ENCODE results near the gene PLA2G4D.

PLA2G4D gene

GRCh38 chr15:42089942-42090341, 4.4 kb downstream of the PLA2G4D start:
- H3K36me3 ChIP-seq (ENCODE audit: insufficient read depth, low read length) = no peaks in the 10 kb centered on the region
- no peaks in the 10 kb centered on the region for H3K79me2 ChIP-seq (ENCODE audit: control insufficient read depth, insufficient read depth, low read length, unreplicated experiment)
- peaks cover 9% of the 10 kb centered on the region; the same call in 1 of the 2 replicates for H3K27me3 ChIP-seq (ENCODE audit: insufficient read depth, low read length)
- H3K4me1 ChIP-seq (ENCODE audit: control insufficient read depth, insufficient read depth, low read length, unreplicated experiment) = no peaks in the 10 kb centered on the region
- H3K27ac ChIP-seq (ENCODE audit: low read depth, low read length) = no peak overlapping the region
- no peak overlapping the region for H2AFZ ChIP-seq (ENCODE audit: low read length, unreplicated experiment)
- no peak overlapping the region for H3K4me3 ChIP-seq (ENCODE audit: low read depth, low read length)

GRCh38 chr15:42088801-42089640, 5.3 kb downstream of the PLA2G4D start:
- peaks cover 9% of the 10 kb centered on the region; the same call in 1 of the 2 replicates for H3K27me3 ChIP-seq (ENCODE audit: insufficient read depth, low read length)
- no peak overlapping the region for H2AFZ ChIP-seq (ENCODE audit: low read length, unreplicated experiment)
- H3K79me2 ChIP-seq (ENCODE audit: control insufficient read depth, insufficient read depth, low read length, unreplicated experiment) = no peaks in the 10 kb centered on the region
- H3K4me1 ChIP-seq (ENCODE audit: control insufficient read depth, insufficient read depth, low read length, unreplicated experiment) = no peaks in the 10 kb centered on the region
- no peak overlapping the region for H3K4me3 ChIP-seq (ENCODE audit: low read depth, low read length)
- no peak overlapping the region for H3K27ac ChIP-seq (ENCODE audit: low read depth, low read length)
- no peaks in the 10 kb centered on the region for H3K36me3 ChIP-seq (ENCODE audit: insufficient read depth, low read length)

DNA sequence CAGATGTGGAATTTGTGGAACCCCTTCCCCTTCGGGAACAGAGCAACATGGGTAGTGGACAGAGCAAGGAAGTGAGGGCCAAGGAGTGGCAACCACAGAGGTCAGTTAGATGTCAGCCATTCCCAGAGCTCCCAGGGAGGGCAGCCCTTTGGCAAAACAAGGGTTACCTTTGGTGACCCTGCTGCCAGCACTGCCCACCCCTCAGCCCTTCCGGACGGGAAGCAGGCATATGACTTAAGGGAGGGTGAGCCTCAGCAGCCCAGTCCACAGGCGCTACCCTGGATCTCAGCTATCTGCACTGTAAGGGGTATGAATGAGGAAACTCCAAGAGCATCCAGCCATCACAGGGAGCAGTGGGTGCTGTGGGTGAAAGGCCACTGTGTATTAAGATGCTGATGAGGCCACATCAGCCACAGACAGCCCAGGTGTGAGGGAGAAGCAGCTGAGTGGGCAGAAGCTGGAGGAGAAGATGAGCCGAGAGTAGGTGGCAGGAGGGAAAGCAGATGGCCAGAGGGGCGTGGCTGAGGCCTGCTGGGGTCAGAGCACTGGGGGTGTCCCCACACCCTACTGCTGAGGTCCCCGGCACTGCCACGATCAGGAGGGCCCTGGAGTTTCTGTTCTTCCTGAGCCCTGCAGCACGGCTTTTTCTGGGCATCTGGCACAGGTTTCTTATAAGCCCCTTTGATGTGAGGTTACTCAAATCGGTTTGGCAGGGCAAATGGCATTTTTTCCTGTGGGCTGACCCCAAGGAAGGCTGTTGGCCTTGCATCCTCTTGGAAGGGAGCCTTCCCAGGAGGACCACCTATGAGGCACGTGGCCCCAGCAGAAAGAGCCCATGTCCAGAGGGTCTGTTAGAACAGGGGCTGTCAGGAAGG, 6.2 kb downstream of the PLA2G4D start:
- Histone ChIP-seq H3K4me1 (ENCODE audit: control insufficient read depth, insufficient read depth, low read length, unreplicated experiment) (no peaks in the 10 kb centered on the region), H3K36me3 (ENCODE audit: insufficient read depth, low read length) (no peaks in the 10 kb centered on the region), H3K27ac (ENCODE audit: low read depth, low read length) (no peak overlapping the region), H3K79me2 (ENCODE audit: control insufficient read depth, insufficient read depth, low read length, unreplicated experiment) (no peaks in the 10 kb centered on the region), H3K4me3 (ENCODE audit: low read depth, low read length) (no peak overlapping the region), H2AFZ (ENCODE audit: low read length, unreplicated experiment) (no peak overlapping the region), H3K27me3 (ENCODE audit: insufficient read depth, low read length) (peaks cover 15% of the 10 kb centered on the region; the same call in 1 of the 2 replicates)

DNA sequence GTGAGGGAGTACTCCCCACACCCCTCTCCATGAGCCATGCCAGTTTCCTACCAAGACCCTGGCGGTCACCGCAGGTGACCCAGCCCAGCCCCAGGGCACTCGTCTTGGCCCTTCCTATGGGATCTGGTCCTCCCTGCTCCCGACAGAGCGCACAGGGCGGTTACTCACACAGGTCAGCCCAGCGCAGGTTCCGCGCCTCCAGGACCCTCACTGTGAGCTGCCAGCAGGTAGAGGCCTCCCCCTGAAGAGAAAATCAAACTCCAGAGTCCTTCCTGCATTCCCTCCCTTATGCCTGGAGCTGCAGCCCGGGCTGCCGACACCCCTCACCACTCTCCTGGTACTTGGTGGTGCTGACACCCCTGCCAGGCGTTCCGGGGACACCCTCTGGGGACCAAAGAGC, 6.9 kb downstream of the PLA2G4D start:
- H2AFZ ChIP-seq (ENCODE audit: low read length, unreplicated experiment) = no peak overlapping the region
- H3K4me1 ChIP-seq (ENCODE audit: control insufficient read depth, insufficient read depth, low read length, unreplicated experiment) = no peaks in the 10 kb centered on the region
- H3K79me2 ChIP-seq (ENCODE audit: control insufficient read depth, insufficient read depth, low read length, unreplicated experiment) = no peaks in the 10 kb centered on the region
- H3K36me3 ChIP-seq (ENCODE audit: insufficient read depth, low read length) = no peaks in the 10 kb centered on the region
- no peak overlapping the region for H3K27ac ChIP-seq (ENCODE audit: low read depth, low read length)
- peaks cover 15% of the 10 kb centered on the region; the same call in 1 of the 2 replicates for H3K27me3 ChIP-seq (ENCODE audit: insufficient read depth, low read length)
- H3K4me3 ChIP-seq (ENCODE audit: low read depth, low read length) = no peak overlapping the region

DNA sequence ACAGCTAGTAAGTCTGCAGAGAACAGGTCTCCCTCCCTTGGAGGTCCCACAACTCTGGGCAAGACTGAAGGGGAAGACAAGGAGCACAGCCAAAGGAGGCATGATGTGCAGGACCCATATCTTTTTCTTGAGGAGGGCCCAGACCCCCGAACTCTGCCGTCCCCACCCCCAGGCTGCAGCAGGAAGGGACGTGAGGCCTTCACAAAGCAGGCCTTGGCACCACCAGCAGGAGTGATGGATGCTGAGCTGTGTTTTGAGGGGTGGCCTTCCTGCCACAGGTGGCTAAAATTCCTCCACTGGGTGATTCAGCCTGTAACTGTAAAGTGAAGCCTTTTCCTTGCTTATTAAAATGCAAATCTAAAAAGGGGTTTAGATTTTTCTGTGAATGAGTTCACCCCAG, 8.6 kb downstream of the PLA2G4D start:
- H3K27ac ChIP-seq (ENCODE audit: low read depth, low read length) = no peak overlapping the region
- H2AFZ ChIP-seq (ENCODE audit: low read length, unreplicated experiment) = no peak overlapping the region
- H3K79me2 ChIP-seq (ENCODE audit: control insufficient read depth, insufficient read depth, low read length, unreplicated experiment) = no peaks in the 10 kb centered on the region
- H3K27me3 ChIP-seq (ENCODE audit: insufficient read depth, low read length) = peaks cover 17% of the 10 kb centered on the region; the same call in 1 of the 2 replicates
- H3K36me3 ChIP-seq (ENCODE audit: insufficient read depth, low read length) = no peaks in the 10 kb centered on the region
- H3K4me3 ChIP-seq (ENCODE audit: low read depth, low read length) = no peak overlapping the region
- no peaks in the 10 kb centered on the region for H3K4me1 ChIP-seq (ENCODE audit: control insufficient read depth, insufficient read depth, low read length, unreplicated experiment)

GRCh38 chr15:42085236-42085605, 9.1 kb downstream of the PLA2G4D start:
- peaks cover 17% of the 10 kb centered on the region; the same call in 1 of the 2 replicates for H3K27me3 ChIP-seq (ENCODE audit: insufficient read depth, low read length)
- no peak overlapping the region for H3K27ac ChIP-seq (ENCODE audit: low read depth, low read length)
- no peaks in the 10 kb centered on the region for H3K36me3 ChIP-seq (ENCODE audit: insufficient read depth, low read length)
- H3K4me3 ChIP-seq (ENCODE audit: low read depth, low read length) = no peak overlapping the region
- no peaks in the 10 kb centered on the region for H3K4me1 ChIP-seq (ENCODE audit: control insufficient read depth, insufficient read depth, low read length, unreplicated experiment)
- no peak overlapping the region for H2AFZ ChIP-seq (ENCODE audit: low read length, unreplicated experiment)
- H3K79me2 ChIP-seq (ENCODE audit: control insufficient read depth, insufficient read depth, low read length, unreplicated experiment) = no peaks in the 10 kb centered on the region

DNA sequence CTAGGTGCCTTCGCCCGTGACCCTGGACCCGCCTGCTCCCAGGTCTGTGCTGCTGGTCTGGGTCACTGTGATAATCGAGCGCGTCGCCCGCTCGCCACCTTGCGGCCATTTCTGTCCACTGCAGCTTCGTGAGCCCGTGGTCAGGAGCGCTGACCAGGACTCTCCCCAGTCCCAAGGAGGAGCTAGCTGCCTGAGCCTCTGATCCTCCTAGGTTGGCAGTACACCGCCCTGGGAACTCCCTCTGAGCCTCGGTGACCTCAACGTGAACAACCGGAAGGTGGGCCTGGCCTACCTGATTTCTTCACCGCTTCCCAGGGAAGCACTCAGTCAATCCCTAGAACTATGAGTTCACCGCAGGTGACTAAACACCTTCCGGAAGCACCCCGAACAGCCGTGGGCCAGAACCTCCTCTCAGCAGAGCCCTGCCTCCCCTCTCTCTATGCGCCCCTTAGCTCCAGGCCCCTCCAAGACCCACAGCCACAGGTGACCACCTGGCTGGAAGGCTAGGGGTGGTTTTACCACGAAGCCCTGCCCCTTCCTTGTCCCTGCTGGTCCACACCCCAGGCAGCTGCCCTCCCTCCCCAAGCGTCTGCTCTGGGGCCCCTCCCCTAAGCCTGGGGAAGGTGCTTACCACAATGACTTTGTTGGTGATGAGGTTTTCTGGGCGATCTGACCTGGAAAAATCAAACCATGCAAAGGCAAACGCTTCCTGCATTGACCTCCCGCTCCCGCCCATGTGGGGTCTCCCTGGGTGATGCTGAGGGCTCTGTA, 9.7 kb downstream of the PLA2G4D start:
- H3K27ac ChIP-seq (ENCODE audit: low read depth, low read length) = no peak overlapping the region
- peaks cover 20% of the 10 kb centered on the region; the same call in 1 of the 2 replicates for H3K27me3 ChIP-seq (ENCODE audit: insufficient read depth, low read length)
- no peaks in the 10 kb centered on the region for H3K4me1 ChIP-seq (ENCODE audit: control insufficient read depth, insufficient read depth, low read length, unreplicated experiment)
- no peaks in the 10 kb centered on the region for H3K79me2 ChIP-seq (ENCODE audit: control insufficient read depth, insufficient read depth, low read length, unreplicated experiment)
- no peak overlapping the region for H3K4me3 ChIP-seq (ENCODE audit: low read depth, low read length)
- H2AFZ ChIP-seq (ENCODE audit: low read length, unreplicated experiment) = no peak overlapping the region
- no peaks in the 10 kb centered on the region for H3K36me3 ChIP-seq (ENCODE audit: insufficient read depth, low read length)

GRCh38 chr15:42083916-42084315, 10.4 kb downstream of the PLA2G4D start:
- Histone ChIP-seq H3K36me3 (ENCODE audit: insufficient read depth, low read length) (no peaks in the 10 kb centered on the region), H3K4me3 (ENCODE audit: low read depth, low read length) (no peak overlapping the region), H3K4me1 (ENCODE audit: control insufficient read depth, insufficient read depth, low read length, unreplicated experiment) (no peaks in the 10 kb centered on the region), H2AFZ (ENCODE audit: low read length, unreplicated experiment) (no peak overlapping the region), H3K27ac (ENCODE audit: low read depth, low read length) (no peak overlapping the region), H3K79me2 (ENCODE audit: control insufficient read depth, insufficient read depth, low read length, unreplicated experiment) (no peaks in the 10 kb centered on the region), H3K27me3 (ENCODE audit: insufficient read depth, low read length) (peaks cover 27% of the 10 kb centered on the region)

- no peaks in the 10 kb centered on the region for H3K36me3 ChIP-seq (ENCODE audit: insufficient read depth, low read length)
- H3K27me3 ChIP-seq (ENCODE audit: insufficient read depth, low read length) = peaks cover 31% of the 10 kb centered on the region
- no peaks in the 10 kb centered on the region for H3K4me1 ChIP-seq (ENCODE audit: control insufficient read depth, insufficient read depth, low read length, unreplicated experiment)
- H2AFZ ChIP-seq (ENCODE audit: low read length, unreplicated experiment) = no peak overlapping the region
- H3K27ac ChIP-seq (ENCODE audit: low read depth, low read length) = no peak overlapping the region
- no peaks in the 10 kb centered on the region for H3K79me2 ChIP-seq (ENCODE audit: control insufficient read depth, insufficient read depth, low read length, unreplicated experiment)
- H3K4me3 ChIP-seq (ENCODE audit: low read depth, low read length) = no peak overlapping the region
Measured at GRCh38 chr15:42083605-42083908, 10.8 kb downstream of the PLA2G4D start.

DNA sequence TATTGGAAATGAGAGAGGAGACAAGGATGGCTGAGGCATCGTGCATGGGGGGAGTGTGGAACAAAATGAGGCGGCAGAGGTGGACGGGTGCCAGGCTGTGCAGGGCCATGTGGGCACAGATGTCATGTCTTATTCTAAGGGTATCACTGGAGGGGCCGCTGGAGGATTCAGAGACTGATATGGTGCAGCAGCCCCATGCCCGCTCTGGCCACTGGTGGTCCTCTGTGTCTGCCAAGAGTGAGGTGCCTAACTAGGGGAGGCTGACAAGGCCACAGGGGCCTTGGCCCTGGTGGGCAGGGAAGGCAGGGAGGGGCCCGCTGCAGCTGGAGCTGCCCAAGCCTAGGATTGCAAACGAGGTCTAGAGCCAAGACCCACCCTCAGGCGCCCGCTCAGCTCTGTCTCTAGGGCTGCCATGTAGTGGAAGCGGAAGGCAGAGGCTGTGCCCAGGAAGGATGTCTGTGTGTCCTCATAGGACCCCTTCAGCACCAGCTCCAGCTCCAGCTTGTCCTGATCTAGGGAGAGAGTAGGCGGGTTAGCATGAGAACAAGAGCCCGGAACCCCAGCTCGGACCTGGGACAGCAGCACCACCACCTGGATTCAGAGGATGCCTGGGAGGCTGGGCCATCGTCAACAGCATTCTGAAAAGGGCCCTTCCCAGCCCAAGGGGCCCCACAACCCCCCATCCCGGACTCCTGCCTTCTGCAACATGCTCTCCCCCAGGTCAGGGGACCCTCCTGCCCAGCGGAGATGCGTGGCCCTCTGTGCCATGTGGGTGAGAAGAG, 11.3 kb downstream of the PLA2G4D start:
- Histone ChIP-seq H3K27ac (ENCODE audit: low read depth, low read length) (no peak overlapping the region), H3K36me3 (ENCODE audit: insufficient read depth, low read length) (no peaks in the 10 kb centered on the region), H3K27me3 (ENCODE audit: insufficient read depth, low read length) (peaks cover 36% of the 10 kb centered on the region), H2AFZ (ENCODE audit: low read length, unreplicated experiment) (no peak overlapping the region), H3K4me1 (ENCODE audit: control insufficient read depth, insufficient read depth, low read length, unreplicated experiment) (no peaks in the 10 kb centered on the region), H3K4me3 (ENCODE audit: low read depth, low read length) (no peak overlapping the region), H3K79me2 (ENCODE audit: control insufficient read depth, insufficient read depth, low read length, unreplicated experiment) (no peaks in the 10 kb centered on the region)
